GM18499 (cell line): ENCODE measurements around the gene DACH1.
"Not testable (repeated sequence)": the region's sequence is repeated elsewhere in the genome, so short reads cannot be mapped to it uniquely, and the experiment has no call there.

Experiments
- ATAC-seq: cut with Tn5 transposase; IDR thresholded peaks from one replicate; pipeline ENCODE4 v1.9.1; 2021; ENCODE audit warnings: moderate number of reproducible peaks; ENCODE audit not compliant: insufficient read depth, unreplicated experiment

The DACH1 gene

DNA sequence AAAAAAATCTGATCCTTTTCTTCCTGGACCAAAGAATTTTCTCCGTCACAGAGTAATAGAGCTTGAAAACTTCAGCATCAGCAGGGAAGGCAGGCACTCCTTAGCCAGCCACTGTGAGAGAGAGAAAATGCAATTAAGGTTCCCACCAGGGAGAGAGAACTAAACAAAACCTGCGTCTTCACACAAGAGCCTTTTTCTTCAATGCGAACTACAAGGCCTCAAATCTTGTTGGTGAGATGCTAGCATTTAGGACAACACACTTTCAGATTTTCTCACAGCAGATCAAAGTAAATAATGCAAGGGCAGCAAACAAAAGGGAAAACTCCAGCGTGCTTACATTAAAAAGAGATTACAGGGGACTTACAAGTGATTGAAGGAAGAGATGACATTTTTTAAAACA is 80.1 kb downstream of the DACH1 start:
- no peak for ATAC-seq

DNA sequence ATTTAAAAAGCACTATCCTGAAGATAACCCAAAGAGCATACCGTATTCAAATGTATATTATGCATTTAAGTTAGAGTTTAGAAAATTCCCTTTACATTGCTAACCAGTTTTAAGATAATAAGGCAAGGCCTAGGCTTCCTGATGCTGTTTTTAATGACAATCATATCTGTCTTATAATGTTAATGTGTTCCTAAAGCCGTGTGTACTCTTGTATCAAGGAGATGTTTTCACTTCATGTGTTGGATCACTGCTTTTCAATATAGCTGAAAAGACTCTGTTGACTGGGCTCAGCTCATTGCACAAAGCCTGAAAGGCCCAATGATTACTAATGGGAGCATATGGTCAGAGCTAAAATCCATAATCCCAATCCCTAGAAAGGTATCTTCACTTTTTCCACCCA is 81.6 kb downstream of the DACH1 start:
- ATAC-seq = no peak

DNA sequence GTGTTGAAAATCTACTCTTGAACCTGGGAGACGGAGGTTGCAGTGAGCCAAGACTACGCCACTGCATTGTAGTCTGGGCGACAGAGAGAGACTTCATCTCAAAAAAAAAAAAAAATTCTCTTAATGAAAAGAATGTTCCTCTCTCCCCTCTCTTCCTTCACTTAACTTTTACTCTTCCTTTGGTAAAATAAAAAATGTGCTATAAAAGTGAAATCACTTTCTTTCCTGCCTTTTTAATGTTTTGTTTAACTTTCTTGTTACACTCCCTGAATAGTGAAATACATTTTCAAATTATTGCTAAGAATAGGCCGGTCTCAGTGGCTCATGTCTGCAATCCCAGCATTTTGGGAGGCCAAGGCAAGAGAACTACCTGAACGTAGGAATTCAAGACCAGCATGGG is 86.5 kb downstream of the DACH1 start:
- ATAC-seq = no peak

DNA sequence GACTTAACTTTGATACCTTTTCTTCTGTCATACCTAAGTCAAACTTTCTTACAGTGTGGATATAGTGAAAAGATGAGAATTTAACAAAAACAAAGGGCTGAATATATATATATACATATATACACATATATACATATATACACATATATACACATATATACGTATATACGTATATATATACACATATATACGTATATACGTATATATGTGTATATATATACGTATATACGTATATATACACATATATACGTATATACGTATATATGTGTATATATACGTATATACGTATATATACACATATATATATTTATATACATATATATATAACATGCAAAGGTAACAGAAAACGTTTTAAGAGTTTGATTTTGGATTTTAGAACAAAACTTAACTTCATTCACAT is 88.0 kb downstream of the DACH1 start:
- ATAC-seq = not testable (repeated sequence)

DNA sequence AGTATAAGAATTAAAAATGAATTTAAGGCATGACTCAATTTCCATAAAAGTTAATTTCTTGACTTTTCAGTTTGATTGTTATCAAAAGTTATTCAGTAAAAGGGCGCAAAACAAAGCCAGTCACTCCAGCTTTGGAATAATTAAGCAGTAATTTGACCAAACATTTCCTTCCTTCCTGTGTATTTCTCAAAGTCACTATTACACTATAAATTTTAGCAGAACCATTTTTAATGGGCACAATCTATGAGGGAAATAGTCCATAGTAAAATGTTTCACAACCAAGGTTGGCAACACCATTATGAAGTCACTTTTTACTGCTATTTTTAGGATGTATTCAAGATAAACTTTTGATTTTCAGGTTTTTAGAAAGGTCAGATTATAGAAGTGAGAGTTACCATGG is 91.0 kb downstream of the DACH1 start:
- ATAC-seq = no peak

DNA sequence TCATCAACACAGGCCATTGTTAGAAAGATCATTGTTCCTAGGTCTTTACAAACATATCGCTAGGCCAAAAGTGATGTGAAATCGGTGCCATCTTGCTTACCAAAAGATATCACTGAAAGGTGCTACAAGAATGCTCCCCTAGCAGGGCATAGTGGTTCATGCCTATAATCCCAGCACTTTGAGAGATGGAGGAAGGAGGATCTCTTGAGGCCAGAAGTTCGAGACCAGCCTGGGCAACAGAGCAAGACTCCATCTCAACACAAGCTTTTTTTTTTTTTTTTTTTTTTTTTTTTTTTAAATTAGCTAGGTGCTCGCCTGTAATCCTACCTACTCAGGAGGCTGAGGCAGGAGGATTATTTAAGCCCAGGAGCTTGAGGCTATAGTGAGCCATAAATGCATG is 92.1 kb downstream of the DACH1 start:
- ATAC-seq = no peak

DNA sequence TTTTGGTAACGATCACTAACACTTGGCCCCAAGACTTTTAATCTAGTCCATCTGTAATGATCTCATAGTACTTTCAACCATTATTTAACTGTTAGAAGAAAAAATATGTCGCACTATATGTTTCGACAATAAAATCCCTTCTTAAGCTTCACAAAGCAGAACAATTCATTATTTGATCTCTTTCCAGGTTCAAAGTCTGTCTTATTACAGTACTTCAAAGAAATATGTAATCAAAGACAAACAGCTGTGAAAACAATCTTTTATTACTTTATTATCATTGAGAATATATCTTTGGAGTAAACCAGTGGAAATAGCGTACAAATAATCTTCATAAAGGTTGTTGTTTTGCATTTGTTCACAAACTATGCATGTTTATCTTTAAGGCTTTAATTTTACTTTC is 93.5 kb downstream of the DACH1 start:
- ATAC-seq = no peak

DNA sequence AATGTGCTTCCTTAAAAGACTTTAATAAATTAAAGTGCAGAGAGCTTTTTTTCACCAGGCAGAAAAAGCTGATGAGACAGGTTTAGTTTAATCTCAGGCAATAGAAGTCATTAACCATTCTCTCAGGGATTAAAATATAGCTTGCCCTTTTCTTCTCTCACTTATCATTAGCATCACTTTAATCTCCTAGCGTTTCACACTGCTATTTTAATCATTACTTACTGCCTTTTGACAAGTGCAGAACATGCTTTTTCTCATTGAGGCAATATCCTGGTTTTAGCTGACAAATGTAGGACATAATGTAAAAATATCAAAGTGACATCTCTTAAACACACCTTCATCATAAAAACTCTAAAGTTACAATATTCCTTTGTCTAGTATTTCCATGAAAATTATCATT is 94.6 kb downstream of the DACH1 start:
- no peak for ATAC-seq

DNA sequence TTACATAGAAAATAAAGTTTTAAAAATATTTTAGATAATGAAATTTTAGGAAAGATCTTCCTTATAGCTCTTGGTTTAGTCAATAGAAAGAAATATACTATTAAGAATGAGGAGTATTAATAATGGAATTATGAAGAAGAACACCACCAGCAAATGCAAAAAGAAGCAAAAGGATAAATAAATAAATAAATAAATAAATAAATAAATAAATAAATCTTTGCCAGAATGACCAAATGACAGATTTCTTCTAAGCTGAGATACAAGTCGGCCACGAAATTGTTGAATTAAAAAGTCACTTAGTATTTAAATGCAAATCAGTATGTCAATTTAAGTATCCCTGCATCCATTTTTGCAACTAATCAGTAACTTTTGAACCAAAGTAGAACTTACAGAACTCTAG is 95.9 kb downstream of the DACH1 start:
- ATAC-seq = no peak

DNA sequence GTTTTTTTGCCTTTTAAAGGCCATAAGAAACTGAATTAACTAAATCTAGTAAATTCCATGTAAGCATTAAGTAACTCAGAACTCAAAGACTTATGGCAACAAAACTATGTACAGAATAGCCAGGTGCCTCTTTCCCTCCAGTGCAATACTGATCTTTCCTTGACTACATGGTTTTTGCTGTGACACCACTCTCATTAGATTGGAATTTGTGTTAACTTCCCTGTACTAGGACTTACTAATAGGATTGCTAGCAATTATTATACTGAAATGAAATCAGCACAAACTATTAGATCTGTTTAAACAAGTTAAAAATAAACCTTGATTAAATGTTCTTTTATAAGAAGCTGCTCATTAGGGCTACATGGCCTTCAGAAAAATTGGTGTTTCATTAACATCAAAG is 96.3 kb downstream of the DACH1 start:
- no peak for ATAC-seq

DNA sequence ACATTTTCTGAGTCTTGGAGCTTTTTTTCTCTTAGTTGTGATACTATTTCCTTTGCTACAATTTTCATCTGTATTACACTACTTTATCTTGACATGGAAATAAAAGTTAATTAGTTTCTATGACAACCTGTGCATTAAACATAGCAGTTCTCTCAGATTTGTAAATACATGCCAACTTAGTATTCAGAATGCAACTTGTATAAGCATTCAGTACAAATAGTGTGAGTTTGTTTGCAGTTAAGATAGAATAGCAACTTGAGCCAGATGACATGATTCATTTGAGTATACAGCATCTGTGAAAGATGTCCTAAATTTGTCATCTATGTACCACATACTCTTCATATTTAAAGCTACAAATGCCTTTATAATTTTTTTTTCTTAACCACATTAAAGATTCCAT is 98.1 kb downstream of the DACH1 start:
- no peak for ATAC-seq

DNA sequence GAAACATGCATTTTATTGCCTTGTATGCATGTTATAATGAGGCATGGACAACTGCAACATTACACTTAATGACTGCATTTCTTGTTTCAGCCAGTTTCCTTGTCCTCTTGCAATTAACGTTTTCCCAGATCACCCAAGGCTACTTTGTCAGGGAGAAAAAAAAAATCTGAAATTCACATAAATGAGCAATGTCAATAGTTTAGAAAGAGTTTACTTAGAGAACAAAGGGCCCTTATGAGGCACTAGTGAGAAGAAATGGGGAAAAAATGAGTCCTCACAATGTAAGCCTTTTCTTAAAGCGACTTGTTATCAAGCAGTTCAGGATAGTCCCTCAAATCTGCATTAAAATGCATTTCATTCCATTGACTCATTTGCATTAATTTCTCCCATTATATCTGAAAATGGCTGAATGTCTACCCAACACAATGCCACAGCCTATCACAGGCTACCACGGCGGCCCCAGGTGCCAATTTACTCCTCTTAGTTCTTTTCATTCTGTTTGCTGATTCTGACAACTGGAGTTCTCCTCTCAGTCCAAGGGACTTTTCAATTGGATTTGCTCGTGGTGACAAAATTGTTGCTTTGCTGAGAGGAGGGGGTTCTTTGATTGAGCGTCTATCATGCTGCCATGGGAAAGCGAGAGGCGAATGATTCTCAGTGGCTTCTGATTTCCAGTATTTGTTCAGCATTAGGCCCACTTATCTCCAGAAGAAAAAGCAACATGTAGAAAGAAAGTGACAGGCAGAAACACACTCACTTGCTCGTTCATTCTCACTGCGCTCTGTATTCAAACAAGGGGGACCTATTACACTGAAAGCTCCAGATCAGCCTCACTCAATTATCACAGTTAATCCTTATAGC is 107.1 kb downstream of the DACH1 start:
- no peak for ATAC-seq

DNA sequence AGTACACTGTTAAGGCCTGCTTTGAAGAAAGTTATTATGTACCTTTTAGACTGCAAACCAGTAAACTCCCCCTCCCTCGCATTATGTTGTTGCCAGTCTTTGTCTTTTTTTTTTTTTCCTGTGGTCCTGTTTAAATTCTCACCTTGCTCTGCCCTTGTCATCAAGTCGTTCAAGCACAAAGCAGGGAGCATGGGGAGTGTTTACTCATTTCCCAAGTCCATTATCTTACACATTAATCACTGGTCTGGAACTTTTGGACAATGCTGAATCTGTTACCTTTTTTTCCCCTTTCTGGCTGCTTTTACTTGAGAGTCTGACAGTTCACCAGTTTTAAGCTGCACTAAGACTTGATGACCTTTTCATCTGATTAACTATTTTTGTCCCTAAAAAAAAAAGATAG is 108.2 kb downstream of the DACH1 start:
- no peak for ATAC-seq

DNA sequence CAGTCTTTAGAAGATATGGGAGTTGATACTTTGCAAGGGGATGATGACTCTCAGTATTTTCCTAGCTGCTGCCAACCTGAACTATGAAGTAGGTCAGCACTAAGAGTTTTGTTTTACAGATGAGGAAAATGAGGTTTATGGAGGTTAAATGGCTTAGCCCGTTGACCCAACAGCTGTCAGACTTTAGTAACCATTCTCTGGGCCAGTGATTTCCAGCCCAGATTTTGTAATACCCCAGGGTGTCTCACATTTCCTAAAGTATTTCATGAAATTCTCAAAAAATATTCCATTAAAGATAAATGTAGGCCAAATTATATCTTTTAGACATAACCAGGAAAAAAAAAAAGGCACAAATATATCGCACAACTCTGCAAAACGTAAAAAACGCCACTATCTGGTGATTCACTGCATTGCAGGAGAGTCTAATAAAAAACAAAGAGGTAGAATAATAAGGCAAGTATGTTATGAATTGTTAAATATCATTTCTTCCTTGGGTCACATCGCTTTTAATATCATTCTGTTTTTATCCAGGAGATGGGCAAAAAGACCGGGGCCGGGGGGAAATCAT is 112.5 kb downstream of the DACH1 start:
- no peak for ATAC-seq

DNA sequence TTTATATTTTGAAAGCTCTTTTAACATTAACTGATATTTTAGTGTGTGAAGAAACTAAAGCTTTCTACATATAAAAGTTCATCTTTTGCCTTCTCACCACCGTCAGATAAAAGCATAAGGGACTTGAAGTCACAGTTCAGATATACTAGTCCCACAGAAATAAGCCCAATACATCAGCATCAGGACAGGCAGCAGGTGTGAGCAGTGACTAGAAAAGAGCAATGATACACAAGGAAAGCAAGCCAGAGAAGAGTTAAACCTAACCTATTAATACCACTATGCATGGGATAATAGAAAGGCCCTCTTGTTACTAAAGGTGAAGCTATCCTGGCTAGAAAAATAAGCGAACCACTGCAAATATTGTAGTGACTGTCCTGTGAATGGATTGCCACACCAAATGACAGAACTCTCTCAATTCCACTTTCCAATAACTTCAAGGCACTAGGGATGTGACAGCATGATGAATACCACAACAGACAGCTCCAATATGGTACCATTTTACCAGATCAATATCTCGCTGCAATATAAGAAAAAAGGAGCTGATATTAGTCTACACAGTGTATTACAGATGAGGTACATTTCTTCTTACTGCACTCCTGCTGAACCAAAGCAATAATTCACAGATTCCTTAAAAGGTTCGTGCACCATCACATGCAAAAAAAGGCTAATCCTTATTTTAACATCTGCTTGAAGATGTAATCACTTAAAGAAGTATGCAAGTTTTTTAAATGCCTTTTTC is 114.1 kb downstream of the DACH1 start:
- ATAC-seq = no peak

DNA sequence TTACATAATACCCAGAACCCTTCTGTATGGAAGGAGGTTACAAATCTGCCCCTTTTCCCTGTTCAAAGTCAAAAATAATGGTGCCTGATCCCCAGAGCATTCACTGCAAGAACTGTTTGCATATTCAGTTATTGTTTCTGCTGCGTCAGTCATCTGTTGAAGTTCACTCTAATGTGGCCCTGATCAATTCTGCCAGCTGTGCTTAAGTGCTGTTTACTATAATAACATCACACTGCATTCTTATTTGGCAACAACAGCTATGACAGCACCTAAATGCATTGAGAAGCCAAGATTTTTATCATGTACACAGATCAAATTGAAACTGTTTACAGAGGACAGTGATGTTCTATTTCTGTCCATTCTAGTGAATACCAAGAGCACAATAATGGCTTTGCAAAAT is 115.9 kb downstream of the DACH1 start:
- ATAC-seq = no peak

DNA sequence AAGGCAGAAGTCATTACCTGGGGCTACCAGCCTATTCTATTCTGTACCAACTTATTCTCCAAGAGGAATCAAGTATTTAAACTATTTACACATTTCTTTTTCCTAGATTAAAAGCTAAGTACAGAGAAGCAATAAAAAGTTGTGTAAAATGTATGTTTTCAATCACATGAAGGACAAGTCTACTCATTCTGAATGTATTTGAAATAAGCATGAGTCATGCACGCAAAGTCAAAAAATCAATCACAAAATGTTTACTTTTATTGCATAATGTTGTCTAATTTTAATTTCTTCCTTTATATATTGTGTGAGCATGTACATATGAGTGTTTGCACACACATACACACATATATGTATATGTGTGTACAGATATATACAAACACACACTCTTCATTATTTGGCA is 136.7 kb downstream of the DACH1 start:
- no peak for ATAC-seq

DNA sequence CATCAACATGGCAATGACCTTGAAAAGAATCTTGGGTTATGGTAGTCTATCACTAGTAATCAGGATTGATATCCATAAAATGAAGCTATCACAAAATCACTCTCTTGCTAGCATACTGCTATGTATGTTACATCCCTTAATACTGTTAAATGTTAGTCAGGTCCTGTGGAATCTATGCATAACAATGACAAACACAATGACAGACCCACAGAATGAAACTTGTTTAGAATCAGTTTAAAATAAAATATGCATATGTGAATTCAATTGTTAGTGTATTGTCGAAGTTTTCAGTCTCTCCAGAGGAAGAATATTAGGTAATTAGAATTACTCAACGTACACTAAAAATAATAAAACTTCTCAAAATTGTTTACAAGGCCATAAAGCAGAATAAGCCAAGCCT is 137.6 kb downstream of the DACH1 start:
- no peak for ATAC-seq

DNA sequence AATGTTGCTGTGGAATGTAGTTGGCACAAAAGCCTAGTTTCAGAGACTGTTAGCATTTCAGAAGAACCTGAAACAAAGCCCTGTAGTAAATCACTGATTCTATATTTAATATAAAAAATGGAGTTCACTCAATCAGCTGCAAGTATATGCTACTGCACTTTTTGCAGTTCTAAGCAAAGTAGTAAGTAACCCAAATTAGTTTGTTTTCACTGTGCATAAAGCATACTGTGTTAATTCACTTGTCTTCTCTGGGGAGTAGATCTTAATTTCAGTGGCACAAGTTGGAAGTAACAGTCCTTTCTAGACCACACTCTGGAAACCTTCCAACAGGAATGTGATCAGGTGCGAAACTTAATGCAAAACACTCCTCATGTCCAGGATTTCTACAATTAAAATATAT is 139.3 kb downstream of the DACH1 start:
- ATAC-seq = no peak

DNA sequence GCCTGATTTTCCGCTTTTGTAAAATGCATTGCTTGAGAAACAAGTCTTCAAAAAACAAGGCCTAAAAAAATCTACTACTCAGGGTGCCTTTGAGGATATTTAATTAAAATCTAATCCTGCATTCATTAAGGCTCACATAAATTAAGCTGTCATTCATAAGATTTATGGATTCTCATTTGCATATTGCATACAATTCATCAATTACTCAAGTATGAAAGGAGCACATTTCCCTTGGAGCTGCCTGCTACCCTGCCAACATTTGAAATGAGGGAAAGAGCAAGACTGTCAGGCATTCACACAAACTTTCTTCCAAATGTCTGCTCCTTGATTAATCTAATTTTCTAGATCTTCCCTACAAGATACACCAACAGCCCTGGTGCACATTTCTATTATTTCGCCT is 140.0 kb downstream of the DACH1 start:
- ATAC-seq = no peak

DNA sequence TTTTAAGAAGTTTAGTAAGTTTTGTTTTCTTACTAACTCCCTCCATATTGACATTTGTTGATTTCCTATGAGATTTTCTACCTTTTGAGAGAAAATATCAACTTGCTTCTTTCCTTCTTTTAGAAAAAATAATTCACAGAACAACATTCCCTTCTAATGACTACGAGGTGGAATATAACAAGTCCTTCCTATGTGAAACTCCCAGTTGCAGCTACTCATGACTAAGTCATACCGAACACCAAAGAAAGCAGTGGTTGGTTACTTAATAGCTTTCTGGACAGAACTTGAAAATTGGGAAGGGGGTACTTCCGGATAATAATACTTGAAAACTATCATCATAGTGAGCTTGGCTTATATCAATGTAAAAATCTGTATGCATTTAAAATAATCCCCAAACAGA is 144.8 kb downstream of the DACH1 start:
- ATAC-seq = no peak

DNA sequence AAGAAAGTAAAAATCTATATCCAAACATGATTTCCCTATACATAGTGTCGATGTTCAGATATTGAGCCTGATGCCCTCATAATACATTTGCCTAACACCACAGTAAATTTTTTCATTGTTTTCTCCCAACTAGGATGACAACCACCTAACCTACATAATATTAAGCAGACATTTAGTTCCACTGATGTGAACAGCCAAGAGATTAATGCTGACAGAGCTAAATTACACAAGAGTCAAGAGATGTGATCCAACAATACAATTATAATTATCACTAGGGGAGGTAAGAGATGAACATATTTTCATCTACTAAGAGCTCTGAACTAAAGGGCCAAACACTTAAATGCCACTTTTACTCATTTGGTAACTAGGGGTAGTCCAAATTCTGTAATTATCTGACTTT is 145.9 kb downstream of the DACH1 start:
- no peak for ATAC-seq
